Measurements from ENCODE around the gene BTLA.
"Not testable (repeated sequence)": the region's sequence is repeated elsewhere in the genome, so short reads cannot be mapped to it uniquely, and the experiment has no call there.

Gene BTLA

DNA sequence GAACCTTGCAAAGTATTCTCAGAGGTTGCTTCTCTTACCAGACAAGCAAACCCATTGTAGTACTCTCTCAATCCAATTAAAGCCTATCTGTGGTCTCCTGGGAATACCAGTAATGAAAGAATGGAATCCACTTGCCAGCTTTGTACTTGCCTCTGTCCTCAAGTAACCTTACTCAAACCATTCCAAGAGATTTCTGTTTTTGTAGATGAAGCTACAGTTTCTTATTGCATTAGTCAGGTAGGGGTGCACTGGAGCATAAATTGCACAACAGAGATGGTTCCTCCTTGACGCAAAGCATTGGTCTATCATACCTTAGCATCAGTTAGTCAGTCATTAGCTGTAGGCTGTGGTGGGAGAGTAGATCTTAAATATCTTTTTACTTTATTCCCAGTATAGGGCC, 52.9 kb downstream of the BTLA start:
- no peak for DNase-seq (ENCODE audit: low spot score)

DNA sequence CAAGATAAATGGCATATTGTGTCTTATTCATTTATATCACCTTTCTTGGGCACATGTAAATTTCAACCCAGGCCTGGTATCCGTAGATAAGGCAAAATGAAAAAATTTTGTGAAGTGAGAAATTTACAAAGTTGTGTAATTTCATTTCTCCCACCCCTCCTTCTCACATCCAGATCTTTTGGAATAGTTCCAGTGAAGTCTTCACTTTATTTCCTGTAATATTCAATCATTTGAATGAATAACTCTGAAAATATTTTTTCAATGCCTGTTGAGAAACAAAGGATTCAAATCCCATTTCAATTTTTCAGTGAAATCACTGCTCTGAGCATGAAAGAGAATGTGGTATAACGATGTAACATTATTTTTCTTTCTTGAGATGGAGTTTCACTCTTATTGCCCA, 53.4 kb downstream of the BTLA start:
- DNase-seq (ENCODE audit: low spot score) = no peak

DNA sequence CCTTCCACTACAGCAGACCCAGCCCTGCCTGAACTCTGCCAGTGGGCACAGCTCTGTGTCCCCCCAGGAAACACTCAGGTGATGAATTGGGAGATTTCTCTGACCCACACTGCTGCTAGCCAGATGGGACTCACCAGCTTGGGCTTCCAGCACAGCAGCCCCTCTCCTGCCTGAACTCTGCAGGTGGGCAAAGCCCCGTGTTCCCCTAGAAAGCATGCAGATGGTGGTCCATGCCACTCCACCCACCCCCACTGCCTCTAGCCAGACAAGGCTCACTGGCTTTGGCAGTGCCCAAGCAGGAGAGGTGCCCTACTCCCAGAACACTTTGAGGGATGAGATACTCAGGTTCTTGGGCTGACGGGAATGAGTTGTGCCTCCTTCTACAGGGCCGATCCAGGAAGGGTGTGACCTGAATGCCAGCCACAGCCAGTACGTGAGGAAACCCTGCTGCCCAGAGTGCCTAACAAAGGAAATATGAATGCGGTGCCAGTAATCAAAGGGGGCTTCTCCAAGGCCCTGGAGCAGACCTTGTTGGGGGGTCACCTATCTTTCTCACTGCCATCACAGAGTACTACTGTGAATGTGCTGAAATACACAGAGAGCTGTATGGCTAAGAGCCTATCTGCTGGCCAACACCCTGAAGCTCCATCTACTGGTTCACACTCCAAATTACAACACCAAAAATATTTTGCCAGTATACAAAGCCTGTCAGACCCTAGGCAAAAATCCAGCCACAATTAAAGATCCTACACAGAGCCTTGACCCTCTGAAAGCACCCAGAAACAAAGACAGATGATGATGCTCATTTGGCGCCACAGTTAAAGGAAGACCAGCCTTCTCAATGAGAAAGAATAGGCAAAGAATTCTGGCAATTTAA, 61.9 kb downstream of the BTLA start:
- DNase-seq (ENCODE audit: low spot score) = no peak

DNA sequence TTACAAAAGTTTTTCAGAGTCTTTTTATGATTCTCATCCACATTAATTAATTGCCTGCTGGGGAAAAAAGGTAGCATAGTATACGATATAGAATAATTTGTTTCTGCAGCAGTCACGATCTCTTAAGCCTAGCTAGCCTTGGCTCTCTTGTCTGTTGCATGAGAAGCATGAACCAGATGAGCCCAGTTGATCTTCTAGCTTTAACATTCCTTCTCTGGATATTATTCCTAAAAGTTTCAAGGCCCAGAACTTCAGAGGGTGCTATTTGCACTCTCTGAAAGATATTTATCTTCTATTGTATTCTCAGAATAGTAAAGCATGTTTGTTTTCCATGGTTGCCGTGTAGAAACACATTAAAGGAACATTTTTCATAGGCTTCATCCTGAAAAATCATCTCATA, 69.3 kb downstream of the BTLA start:
- DNase-seq (ENCODE audit: low spot score) = no peak

DNA sequence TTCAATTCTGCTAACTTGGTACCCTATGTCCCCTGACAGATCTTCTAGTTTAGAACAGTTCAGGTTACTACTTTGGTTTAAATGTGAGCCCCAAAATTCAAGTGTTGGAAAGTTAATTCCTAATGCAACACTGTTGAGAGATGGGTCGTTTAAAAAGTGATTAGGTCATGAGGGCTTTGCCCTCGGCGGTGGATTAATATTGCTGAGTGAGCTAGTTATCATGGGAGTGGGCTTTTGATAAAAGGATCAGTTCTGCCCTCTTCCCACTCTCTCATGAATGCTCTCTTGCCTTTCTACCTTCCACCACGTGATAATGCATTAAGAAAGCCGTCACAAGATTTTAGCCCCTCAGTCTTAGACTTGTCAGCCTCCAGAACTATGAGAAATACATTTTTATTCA, 72.1 kb downstream of the BTLA start:
- no peak for DNase-seq (ENCODE audit: low spot score)

DNA sequence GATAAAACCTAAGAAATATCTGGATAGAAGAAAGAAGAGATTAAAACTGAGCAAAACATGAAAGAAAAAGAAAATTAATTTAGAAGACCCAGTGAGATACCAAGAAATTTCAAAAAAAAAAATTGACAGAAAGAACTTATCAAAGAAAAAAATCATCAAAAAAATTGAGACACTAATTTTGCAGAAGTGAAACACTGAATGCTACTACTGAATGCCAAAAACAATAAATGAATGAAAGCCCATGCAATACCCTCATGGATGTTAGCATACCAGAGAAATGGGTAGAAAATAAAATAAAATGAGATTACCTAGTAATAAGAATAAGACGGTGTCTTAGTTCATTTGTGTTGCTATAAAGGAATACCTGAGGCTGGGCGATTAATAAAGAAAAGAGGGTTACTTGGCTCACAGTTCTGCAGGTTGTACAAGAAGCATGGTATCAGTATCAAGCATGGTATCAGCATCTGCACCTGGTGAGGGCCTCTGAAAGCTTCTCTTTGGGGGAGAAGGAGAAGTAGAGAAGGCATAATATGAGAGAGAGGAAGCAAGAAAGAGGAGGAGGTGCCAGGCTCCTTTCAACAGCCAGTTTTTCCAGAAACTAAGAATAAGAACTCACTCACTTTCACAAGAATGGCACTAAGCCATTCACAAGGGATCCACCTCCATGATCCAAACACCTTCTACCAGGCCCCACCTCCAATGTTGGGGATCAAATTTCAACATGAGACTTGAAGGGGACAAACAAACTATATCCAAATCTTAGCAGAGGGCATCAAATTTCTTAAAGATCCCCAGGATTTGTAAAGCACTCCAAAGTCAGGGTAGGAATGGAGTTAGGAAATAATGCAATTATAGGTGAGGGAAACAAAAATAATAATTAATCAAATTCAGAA, 73.2 kb downstream of the BTLA start:
- no peak for DNase-seq (ENCODE audit: low spot score)

DNA sequence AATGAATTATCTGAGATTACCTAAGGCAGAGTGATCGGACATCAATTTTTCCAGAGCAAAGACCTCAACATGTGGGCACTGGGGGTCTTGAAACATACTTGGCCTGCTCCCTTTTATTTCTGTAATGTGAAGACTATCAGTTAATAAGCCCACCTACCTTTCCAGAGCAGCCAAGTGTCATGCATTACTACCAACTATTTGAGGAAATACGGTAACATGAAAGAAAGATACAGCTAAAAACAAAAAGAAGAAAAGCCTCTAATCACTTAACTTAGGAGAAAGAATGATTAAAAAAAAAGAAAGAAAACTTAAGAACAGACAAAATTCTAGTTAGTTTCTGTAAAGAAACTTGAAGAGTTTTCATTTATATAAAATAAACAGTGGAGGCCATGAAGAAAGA, 73.9 kb downstream of the BTLA start:
- no peak for DNase-seq (ENCODE audit: low spot score)

DNA sequence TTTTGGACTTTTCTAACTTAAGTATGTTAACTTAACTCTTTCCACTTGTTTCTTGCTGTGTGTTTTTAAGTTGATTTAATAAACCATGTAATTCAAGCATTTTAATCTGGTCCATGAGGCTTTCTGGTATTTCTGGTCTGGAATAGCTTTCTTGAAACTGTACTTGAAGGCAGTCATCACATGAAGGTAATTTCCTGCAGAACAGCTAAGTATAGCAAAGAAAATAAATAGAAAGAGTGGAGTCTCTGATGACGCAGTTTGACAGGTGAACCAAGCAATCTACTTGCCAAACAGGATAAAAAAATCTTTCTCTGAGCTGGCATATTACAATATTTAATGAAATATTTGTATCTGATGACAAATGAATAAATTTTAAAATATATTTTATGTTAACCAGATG, 74.9 kb downstream of the BTLA start:
- no peak for DNase-seq (ENCODE audit: low spot score)

DNA sequence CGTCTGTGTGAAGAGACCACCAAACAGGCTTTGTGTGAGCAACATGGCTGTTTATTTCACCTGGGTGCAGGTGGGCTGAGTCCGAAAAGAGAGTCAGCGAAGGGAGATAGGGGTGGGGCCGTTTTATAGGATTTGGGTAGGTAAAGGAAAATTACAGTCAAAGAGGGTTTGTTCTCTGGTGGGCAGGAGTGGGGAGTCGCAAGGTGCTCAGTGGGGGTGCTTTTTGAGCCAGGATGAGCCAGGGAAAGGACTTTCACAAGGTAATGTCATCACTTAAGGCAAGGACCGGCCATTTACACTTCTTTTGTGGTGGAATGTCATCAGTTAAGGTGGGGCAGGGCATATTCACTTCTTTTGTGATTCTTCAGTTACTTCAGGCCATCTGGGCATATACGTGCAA, 76.4 kb downstream of the BTLA start:
- not testable (repeated sequence) for DNase-seq (ENCODE audit: low spot score)

DNA sequence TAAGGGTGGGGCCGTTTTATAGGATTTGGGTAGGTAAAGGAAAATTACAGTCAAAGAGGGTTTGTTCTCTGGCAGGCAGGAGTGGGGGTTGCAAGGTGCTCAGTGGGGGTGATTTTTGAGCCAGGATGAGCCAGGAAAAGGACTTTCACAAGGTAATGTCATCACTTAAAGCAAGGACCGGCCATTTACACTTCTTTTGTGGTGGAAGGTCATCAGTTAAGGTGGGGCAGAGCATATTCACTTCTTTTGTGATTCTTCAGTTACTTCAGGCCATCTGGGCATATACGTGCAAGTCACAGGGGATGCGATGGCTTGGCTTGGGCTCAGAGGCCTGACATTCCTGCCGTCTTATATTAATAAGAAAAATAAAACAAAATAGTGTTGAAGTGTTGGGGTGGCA, 80.7 kb downstream of the BTLA start:
- DNase-seq (ENCODE audit: low spot score) = not testable (repeated sequence)

DNA sequence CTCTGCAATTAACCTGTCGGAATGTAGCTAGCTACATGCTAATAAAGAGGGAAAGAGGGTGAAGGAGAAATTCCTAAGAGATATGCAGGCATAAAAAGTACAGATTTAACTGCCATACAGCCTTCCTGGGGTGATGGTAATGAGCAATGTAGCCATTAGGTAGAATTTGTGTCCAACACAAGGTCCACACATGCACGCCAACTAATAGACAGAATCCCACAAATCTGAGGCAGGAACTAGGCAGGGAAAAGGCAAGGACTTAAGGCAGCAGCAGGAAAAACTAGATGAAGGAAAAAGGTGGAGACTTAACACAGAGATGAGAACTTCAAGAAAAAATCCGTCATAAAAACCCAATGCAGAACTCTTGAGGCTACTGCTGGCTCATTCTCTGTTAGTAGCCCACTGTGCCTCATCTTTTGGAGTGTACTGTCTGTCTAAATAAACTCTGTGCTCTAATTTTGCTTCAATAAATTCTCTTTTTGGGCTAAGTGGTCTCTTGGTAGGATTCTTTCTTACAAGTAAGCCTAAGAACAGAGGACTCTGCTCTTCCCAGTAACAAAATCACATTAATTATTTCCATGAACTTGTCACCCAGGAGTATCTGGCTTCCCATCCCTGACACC, 81.5 kb downstream of the BTLA start:
- no peak for DNase-seq (ENCODE audit: low spot score)

DNA sequence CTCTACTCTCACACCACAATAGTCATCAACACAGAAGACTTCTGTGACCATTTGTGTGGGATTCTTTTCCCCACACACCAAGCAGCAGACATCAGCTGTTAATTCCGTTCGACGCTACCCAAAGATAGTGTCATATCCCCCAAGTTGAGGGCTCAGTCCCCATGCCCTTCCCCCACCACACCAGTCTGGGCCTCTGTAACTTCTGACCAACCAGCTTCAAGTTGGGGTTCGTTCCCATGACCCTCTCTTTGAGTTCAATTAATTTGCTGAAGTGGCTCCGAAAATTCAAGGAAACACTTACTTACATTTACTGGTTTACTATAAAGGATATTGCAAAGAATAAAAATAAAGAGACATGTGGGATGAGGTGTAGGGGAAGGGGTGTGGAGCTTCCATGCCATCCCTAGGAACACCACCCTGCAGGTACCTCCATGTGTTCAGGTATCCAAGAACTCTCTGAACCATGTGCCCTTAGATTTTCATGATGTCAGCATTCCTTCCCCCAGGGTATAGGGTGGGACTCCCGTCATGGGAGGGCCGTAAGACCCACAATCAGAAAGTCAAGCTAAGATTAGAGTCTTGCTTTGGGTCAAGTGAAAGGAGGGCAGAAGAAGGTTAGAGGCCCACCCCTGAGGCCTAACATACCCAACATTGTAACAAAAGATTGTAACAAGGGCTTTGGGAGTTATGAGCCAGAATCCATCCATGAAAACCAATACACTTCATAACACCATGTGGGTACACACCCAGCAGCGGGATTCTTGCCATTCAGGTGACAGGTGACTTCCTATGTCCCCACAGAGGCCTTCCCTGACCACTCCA, 82.7 kb downstream of the BTLA start:
- DNase-seq (ENCODE audit: low spot score) = no peak

DNA sequence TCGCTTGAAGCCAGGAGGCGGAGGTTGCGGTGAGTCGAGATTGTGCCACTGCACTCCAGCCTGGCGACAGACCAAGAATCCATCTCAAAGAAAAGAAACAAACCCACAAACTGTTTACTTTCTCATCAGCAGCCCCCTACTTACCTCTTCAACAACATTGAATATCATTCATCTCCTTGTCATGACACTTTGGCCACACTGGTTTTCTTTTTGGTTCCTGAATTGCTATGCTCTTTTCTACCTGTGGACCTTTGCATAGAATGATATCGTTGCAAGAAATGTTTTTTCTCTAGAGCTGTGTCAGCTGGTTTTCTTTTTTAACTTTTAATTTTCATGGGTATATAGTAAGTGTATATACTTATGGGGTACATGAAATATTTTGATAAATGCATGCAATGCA, 83.9 kb downstream of the BTLA start:
- no peak for DNase-seq (ENCODE audit: low spot score)

Measured in globus pallidus (tissue), 1 donor.